Transverse colon (tissue), 4 donors: ENCODE results near the gene BHLHE23. TPM values are rescaled to one million over a fixed set of nuclear protein-coding genes. Genes with fewer than 3 reads are reported as not detected.

Source experiments
- DNase-seq: peaks from one replicate; pipeline ENCODE4 v3.0.0-alpha.2; 2019
- H3K27ac ChIP-seq, 4 donors: fragments of 200-600 bp; sonication (generic); 2 replicates each; pipeline ENCODE4 v1.5.1; 2016 to 2018; ENCODE audit warnings: inconsistent platforms in 4 of 4
- H3K27me3 ChIP-seq: fragments of 200-600 bp; sonication (generic); 2 replicates; pipeline ENCODE4 v1.5.1; 2017; ENCODE audit warnings: inconsistent platforms
- H3K36me3 ChIP-seq, 4 donors: fragments of 200-600 bp; sonication (generic); 2 replicates each; pipeline ENCODE4 v1.5.1; 2017 to 2019; ENCODE audit warnings: inconsistent platforms in 4 of 4
- H3K4me1 ChIP-seq, 4 donors: fragments of 200-600 bp; sonication (generic); 2 replicates each; pipeline ENCODE4 v1.5.1; 2017 to 2020; ENCODE audit warnings: inconsistent platforms in 4 of 4
- H3K4me3 ChIP-seq, 4 donors: fragments of 200-600 bp; sonication (generic); 1 replicate in 1 of 4; 2 replicates in 3 of 4; pipeline versions ENCODE4 v1.5.1 to v1.6.1; 2017 to 2019; ENCODE audit warnings: inconsistent platforms in 4 of 4
- H3K9me3 ChIP-seq, 2 donors: fragments of 200-600 bp; sonication (generic); 2 replicates each; pipeline ENCODE4 v1.5.1; 2017 to 2019; ENCODE audit warnings: inconsistent platforms in 2 of 2
- EP300 ChIP-seq: sonication (generic); formaldehyde crosslinking; IDR thresholded peaks from one replicate; pipeline ENCODE4 v1.6.1; 2017; ENCODE audit warnings: antibody characterized with exemption, low read depth
- POLR2A ChIP-seq: fragments of 450-650 bp; IDR thresholded peaks from one replicate; pipeline ENCODE4 v1.6.1; 2016; ENCODE audit warnings: antibody characterized with exemption, mild to moderate bottlenecking, moderate library complexity
- POLR2AphosphoS5 ChIP-seq, 3 donors: sonication (generic); formaldehyde crosslinking; IDR thresholded peaks; one replicate each; pipeline ENCODE4 v1.6.1; 2016; ENCODE audit warnings: antibody characterized with exemption in 3 of 3
- WGBS, 2 donors: methylation state at CpG; one replicate each; pipeline ENCODE4 v1.1.5; 2018; ENCODE audit warnings: low coverage in 1 of 2; 5-methylcytosine and 5-hydroxymethylcytosine counted together
- in situ Hi-C, 4 donors: fragments of 200-750 bp; cut with MboI; loops; one replicate each; pipeline versions ENCODE4 v1.15.0 to v1.15.1; 2017; ENCODE audit warnings: low sequenced_read_pairs in 3 of 4, low pct_ligation_motif_present in 1 of 4, low pct_unique_long_range_greater_than_20kb in 1 of 4
- intact Hi-C: fragments of 100-400 bp; cut with DNase I; formaldehyde crosslinking; loops from one replicate; pipeline ENCODE4 v1.15.1; 2023; ENCODE audit warnings: low total_unique reads
- total RNA-seq, 4 donors: library from RNA; depleted of rRNA; stranded (reverse); fragments of >200 nt; gene quantifications; one replicate each; pipeline ENCODE4 v1.1.0, GENCODE V29; 2016
- TF ChIP-seq, protein P1 (sequence below), 5 experiments: fragments of 200-600 bp in 3 of 5; fragments of 450-650 bp in 2 of 5; sonication (generic) in 3 of 5; IDR thresholded peaks; 1 replicate in 2 of 5; 2 replicates in 3 of 5; pipeline ENCODE4 v1.5.1; 2016 to 2017; ENCODE audit warnings: antibody characterized with exemption in 5 of 5, inconsistent platforms in 3 of 5, mild to moderate bottlenecking in 2 of 5, moderate library complexity in 1 of 5

Gene BHLHE23
- total RNA-seq, 4 donors from 2014 or later = not detected

- in situ Hi-C loops (no loop called here), intact Hi-C loops (no loop called here)
- Histone ChIP-seq H3K27me3 (peaks cover 35% of the 10 kb centered on the region), H3K36me3 (no peaks in the 10 kb centered on the region), H3K9me3 (no peaks in the 10 kb centered on the region), H3K27ac (no peak overlapping the region), H3K4me1 (no peaks in the 10 kb centered on the region), H3K4me3 (no peak overlapping the region)
- WGBS, 2 donors = 73 to 93% methylated on average over 3 to 14 of the region's 14 CpGs
- no peak for DNase-seq
- TF ChIP-seq EP300 (no peak), POLR2AphosphoS5 (IDR thresholded peaks at IDR 0.05) (no peak), POLR2A (no peak)
- TF ChIP-seq, protein P1, sequence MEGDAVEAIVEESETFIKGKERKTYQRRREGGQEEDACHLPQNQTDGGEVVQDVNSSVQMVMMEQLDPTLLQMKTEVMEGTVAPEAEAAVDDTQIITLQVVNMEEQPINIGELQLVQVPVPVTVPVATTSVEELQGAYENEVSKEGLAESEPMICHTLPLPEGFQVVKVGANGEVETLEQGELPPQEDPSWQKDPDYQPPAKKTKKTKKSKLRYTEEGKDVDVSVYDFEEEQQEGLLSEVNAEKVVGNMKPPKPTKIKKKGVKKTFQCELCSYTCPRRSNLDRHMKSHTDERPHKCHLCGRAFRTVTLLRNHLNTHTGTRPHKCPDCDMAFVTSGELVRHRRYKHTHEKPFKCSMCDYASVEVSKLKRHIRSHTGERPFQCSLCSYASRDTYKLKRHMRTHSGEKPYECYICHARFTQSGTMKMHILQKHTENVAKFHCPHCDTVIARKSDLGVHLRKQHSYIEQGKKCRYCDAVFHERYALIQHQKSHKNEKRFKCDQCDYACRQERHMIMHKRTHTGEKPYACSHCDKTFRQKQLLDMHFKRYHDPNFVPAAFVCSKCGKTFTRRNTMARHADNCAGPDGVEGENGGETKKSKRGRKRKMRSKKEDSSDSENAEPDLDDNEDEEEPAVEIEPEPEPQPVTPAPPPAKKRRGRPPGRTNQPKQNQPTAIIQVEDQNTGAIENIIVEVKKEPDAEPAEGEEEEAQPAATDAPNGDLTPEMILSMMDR (IDR thresholded peaks at IDR 0.05) = no peak
These were observed 38.6 kb upstream of the BHLHE23 start for GRCh38 chr20:63045401-63045800.

DNA sequence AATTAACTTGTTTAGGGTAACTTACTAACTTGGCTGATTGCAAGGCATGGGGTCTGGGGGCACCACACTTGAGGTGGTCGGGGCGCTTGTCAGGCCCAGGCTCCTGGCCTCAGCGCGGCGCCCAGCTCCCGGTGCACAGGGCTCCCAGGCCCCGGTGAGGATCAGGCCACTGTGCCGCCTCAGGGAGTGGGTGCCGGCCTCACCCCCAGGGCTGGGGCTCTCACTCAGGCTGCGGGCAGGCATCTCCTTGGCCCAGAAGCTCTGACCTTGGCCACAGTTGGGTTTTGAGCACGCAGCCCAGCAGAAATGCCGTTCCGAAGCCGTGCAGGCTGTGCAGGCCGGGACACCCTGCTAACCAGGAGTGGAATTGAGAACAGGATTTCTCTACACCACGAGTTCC lies 37.8 kb upstream of the BHLHE23 start:
- 70% methylated on average over 14 of the region's 16 CpGs; no CpG with 5 or more reads in 1 of the 2 donors for WGBS, 2 donors
- no peak for TF ChIP-seq POLR2AphosphoS5 (IDR thresholded peaks at IDR 0.05)
- TF ChIP-seq EP300 = no peak
- TF ChIP-seq, protein P1 (IDR thresholded peaks at IDR 0.05) = no peak
- no peak for TF ChIP-seq POLR2A
- H3K27me3 ChIP-seq = peaks cover 43% of the 10 kb centered on the region
- no peaks in the 10 kb centered on the region for H3K9me3 ChIP-seq
- no peak overlapping the region for H3K4me3 ChIP-seq
- no peaks in the 10 kb centered on the region for H3K36me3 ChIP-seq
- no peak for DNase-seq
- intact Hi-C loops (loop anchor here (5.0 kb wide), 1 partner anchor 183 kb away; no protein-coding TSS in a partner anchor), in situ Hi-C loops (no loop called here)
- no peak overlapping the region for H3K27ac ChIP-seq
- H3K4me1 ChIP-seq = no peaks in the 10 kb centered on the region

DNA sequence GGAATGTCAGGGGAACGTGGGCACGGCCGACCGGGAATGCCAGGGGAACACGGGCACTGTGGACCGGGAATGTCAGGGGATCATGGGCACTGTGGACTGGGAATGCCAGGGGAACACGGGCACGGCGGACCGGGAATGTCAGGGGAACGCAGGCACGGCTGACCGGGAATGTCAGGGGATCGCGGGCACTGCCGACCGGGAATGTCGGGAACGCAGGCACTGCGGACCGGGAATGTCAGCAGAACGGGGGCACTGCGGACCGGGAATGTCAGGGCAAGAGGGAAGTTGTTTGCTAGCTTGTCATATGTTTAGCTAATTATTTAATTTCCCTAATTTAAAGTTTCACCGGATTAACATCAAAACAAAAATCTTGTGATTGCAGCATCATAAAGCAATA lies 37.4 kb upstream of the BHLHE23 start:
- in situ Hi-C loops = no loop called here

GRCh38 chr20:63043348-63044203 lies 36.8 kb upstream of the BHLHE23 start:
- TF ChIP-seq, protein P1 (IDR thresholded peaks at IDR 0.05) = no peak
- TF ChIP-seq POLR2A = no peak
- no peak for TF ChIP-seq EP300
- no peak for TF ChIP-seq POLR2AphosphoS5 (IDR thresholded peaks at IDR 0.05)
- H3K27me3 ChIP-seq = peaks cover 50% of the 10 kb centered on the region
- H3K4me1 ChIP-seq = no peaks in the 10 kb centered on the region
- in situ Hi-C loops (no loop called here), intact Hi-C loops (loop anchor here (5.0 kb wide), 1 partner anchor 184 kb away; no protein-coding TSS in a partner anchor)
- 87% methylated on average over 39 to 61 of the region's 64 CpGs for WGBS, 2 donors
- no peaks in the 10 kb centered on the region for H3K36me3 ChIP-seq
- H3K9me3 ChIP-seq = no peaks in the 10 kb centered on the region
- no peak overlapping the region for H3K27ac ChIP-seq
- no peak overlapping the region for H3K4me3 ChIP-seq
- no peak for DNase-seq

More for the DNA sequence above, 37.4 kb upstream of the BHLHE23 start:
- no peak overlapping the region for H3K27ac ChIP-seq
- H3K4me3 ChIP-seq = no peak overlapping the region
- no peaks in the 10 kb centered on the region for H3K36me3 ChIP-seq
- DNase-seq = no peak
- H3K4me1 ChIP-seq = no peaks in the 10 kb centered on the region
- TF ChIP-seq POLR2A (no peak), EP300 (no peak), POLR2AphosphoS5 (IDR thresholded peaks at IDR 0.05) (no peak)
- TF ChIP-seq, protein P1 (IDR thresholded peaks at IDR 0.05) = no peak
- no peaks in the 10 kb centered on the region for H3K9me3 ChIP-seq
- H3K27me3 ChIP-seq = peaks cover 47% of the 10 kb centered on the region
- 70 to 77% methylated on average over 23 to 25 of the region's 25 CpGs for WGBS, 2 donors
- intact Hi-C loops = loop anchor here (5.0 kb wide), 1 partner anchor 183 kb away; no protein-coding TSS in a partner anchor
